Smooth muscle cell (in vitro differentiated cells): ENCODE results near the gene STN1. TPM values are rescaled to one million over a fixed set of nuclear protein-coding genes. Genes with fewer than 3 reads are reported as not detected.

Source experiments
- DNase-seq: peaks from one replicate; lab custom pipeline; 2025; ENCODE audit not compliant: unreplicated experiment; lab: John Stamatoyannopoulos, UW
- H2AFZ ChIP-seq: fragments of 200-600 bp; sonication (generic); 2 replicates; pipeline ENCODE4 v1.6.0; 2016; ENCODE audit warnings: antibody characterized with exemption, low read depth, mild to moderate bottlenecking
- H3F3A ChIP-seq: fragments of 200-600 bp; sonication (generic); 2 replicates; pipeline ENCODE4 v1.6.0; 2017; ENCODE audit warnings: antibody characterized with exemption, low read depth
- H3K27ac ChIP-seq: fragments of 200-600 bp; sonication (generic); 2 replicates; pipeline ENCODE4 v1.5.1; 2016; ENCODE audit warnings: low read depth, mild to moderate bottlenecking
- H3K27me3 ChIP-seq: fragments of 200-600 bp; sonication (generic); 2 replicates; pipeline ENCODE4 v1.6.1; 2016; ENCODE audit warnings: low read depth, mild to moderate bottlenecking
- H3K36me3 ChIP-seq: fragments of 200-600 bp; sonication (generic); 2 replicates; pipeline ENCODE4 v1.5.1; 2016; ENCODE audit warnings: low read depth
- H3K4me1 ChIP-seq: fragments of 200-600 bp; sonication (generic); 2 replicates; pipeline ENCODE4 v1.5.1; 2016; ENCODE audit warnings: low read depth
- H3K4me2 ChIP-seq: fragments of 200-600 bp; sonication (generic); 2 replicates; pipeline ENCODE4 v1.6.0; 2016; ENCODE audit warnings: mild to moderate bottlenecking
- H3K4me3 ChIP-seq: fragments of 200-600 bp; sonication (generic); 2 replicates; pipeline ENCODE4 v1.5.1; 2016; ENCODE audit warnings: mild to moderate bottlenecking
- H3K79me2 ChIP-seq: fragments of 200-600 bp; sonication (generic); 2 replicates; pipeline ENCODE4 v1.6.0; 2016; ENCODE audit warnings: low read depth, mild to moderate bottlenecking
- H3K9ac ChIP-seq: fragments of 200-600 bp; sonication (generic); 2 replicates; pipeline ENCODE4 v1.6.0; 2016; ENCODE audit warnings: low read depth
- H3K9me3 ChIP-seq: fragments of 200-600 bp; sonication (generic); replicated peaks from 2 replicates; pipeline ENCODE4 v1.5.1; 2016; ENCODE audit warnings: low read depth
- H4K20me1 ChIP-seq: fragments of 200-600 bp; sonication (generic); 2 replicates; pipeline ENCODE4 v1.6.0; 2016; ENCODE audit warnings: low read depth
- WGBS: methylation state at CpG from one replicate; pipeline ENCODE4 v1.1.7; 2016; ENCODE audit warnings: low lambda C conversion rate; 5-methylcytosine and 5-hydroxymethylcytosine counted together
- polyA plus RNA-seq: library from polyadenylated mRNA; unstranded; fragments of >200 nt; fragmentation: Nextera tagmentation; extraction: Ambion mirVana; gene quantifications from 2 replicates; pipeline ENCODE4 v1.2.1, GENCODE V29; 2016
- total RNA-seq: library from RNA; depleted of rRNA; stranded (reverse); fragments of >200 nt; gene quantifications from 2 replicates; pipeline ENCODE4 v1.2.3, GENCODE V29; 2014
- TF ChIP-seq, protein P1 (sequence below): fragments of 200-600 bp; sonication (generic); IDR thresholded peaks from 2 replicates; pipeline ENCODE4 v1.5.1; 2017; ENCODE audit warnings: borderline replicate concordance, mild to moderate bottlenecking, antibody characterized with exemption; ENCODE audit not compliant: insufficient read depth, poor library complexity, severe bottlenecking

STN1 gene
- total and polyA plus RNA-seq, 2 experiments from 2014 or later: 34.9 to 38.6 TPM

DNA sequence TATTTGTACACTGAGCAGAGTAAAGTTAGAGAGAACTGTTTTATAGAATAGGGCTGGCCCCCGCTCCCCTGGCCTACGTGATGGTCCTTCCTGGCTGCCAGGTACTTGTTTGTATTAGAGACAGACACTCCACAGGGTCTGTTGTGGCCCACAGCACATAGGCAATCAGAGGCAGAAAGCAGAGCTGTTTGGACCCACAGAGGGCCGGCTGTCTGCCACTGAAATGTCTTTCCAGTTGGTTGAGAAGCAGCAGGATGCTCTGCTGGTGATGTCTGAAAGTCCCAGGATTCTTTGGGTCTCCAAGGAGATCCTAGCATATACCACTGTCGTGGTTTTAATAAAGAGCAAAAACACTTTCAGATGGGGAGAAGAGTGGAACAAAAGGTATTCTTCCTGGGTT, 5.2 kb downstream of the STN1 start:
- TF ChIP-seq, protein P1, sequence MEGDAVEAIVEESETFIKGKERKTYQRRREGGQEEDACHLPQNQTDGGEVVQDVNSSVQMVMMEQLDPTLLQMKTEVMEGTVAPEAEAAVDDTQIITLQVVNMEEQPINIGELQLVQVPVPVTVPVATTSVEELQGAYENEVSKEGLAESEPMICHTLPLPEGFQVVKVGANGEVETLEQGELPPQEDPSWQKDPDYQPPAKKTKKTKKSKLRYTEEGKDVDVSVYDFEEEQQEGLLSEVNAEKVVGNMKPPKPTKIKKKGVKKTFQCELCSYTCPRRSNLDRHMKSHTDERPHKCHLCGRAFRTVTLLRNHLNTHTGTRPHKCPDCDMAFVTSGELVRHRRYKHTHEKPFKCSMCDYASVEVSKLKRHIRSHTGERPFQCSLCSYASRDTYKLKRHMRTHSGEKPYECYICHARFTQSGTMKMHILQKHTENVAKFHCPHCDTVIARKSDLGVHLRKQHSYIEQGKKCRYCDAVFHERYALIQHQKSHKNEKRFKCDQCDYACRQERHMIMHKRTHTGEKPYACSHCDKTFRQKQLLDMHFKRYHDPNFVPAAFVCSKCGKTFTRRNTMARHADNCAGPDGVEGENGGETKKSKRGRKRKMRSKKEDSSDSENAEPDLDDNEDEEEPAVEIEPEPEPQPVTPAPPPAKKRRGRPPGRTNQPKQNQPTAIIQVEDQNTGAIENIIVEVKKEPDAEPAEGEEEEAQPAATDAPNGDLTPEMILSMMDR: no peak
- Histone ChIP-seq H2AFZ (no peak overlapping the region), H3K4me2 (no peak overlapping the region), H3K27ac (no peak overlapping the region), H3K79me2 (peaks cover 9% of the 10 kb centered on the region), H3K4me3 (no peak overlapping the region), H4K20me1 (no peaks in the 10 kb centered on the region), H3F3A (peaks cover 6% of the 10 kb centered on the region), H3K9ac (no peak overlapping the region), H3K36me3 (no peaks in the 10 kb centered on the region), H3K4me1 (peaks cover 18% of the 10 kb centered on the region), H3K27me3 (no peaks in the 10 kb centered on the region), H3K9me3 (no peaks in the 10 kb centered on the region)
- WGBS: 89% methylated on average over 4 of the region's 4 CpGs
- no peak for DNase-seq

- H3K4me1 ChIP-seq: peaks cover 7% of the 10 kb centered on the region
- no peaks in the 10 kb centered on the region for H3K36me3 ChIP-seq
- no peaks in the 10 kb centered on the region for H3K27me3 ChIP-seq
- H3F3A ChIP-seq: peaks cover 6% of the 10 kb centered on the region
- TF ChIP-seq, protein P1: no peak
- no peaks in the 10 kb centered on the region for H3K9me3 ChIP-seq
- DNase-seq: no peak
- H3K4me3 ChIP-seq: no peak overlapping the region
- no peaks in the 10 kb centered on the region for H3K79me2 ChIP-seq
- WGBS: 86% methylated on average over 3 of the region's 3 CpGs
- H2AFZ ChIP-seq: no peak overlapping the region
- no peak overlapping the region for H3K9ac ChIP-seq
- H3K4me2 ChIP-seq: no peak overlapping the region
- H3K27ac ChIP-seq: no peak overlapping the region
- H4K20me1 ChIP-seq: no peaks in the 10 kb centered on the region
Measured at GRCh38 chr10:103911021-103911459, 6.9 kb downstream of the STN1 start.

GRCh38 chr10:103910442-103911012, 7.5 kb downstream of the STN1 start:
- Histone ChIP-seq H4K20me1 (no peaks in the 10 kb centered on the region), H3K4me1 (peaks cover 7% of the 10 kb centered on the region), H3K27ac (no peak overlapping the region), H2AFZ (no peak overlapping the region), H3K9ac (no peak overlapping the region), H3K79me2 (no peaks in the 10 kb centered on the region), H3K9me3 (no peaks in the 10 kb centered on the region), H3F3A (peaks cover 6% of the 10 kb centered on the region), H3K4me3 (no peak overlapping the region), H3K4me2 (no peak overlapping the region), H3K36me3 (no peaks in the 10 kb centered on the region), H3K27me3 (no peaks in the 10 kb centered on the region)
- TF ChIP-seq, protein P1: no peak
- DNase-seq: no peak
- WGBS: 88% methylated on average over 4 of the region's 4 CpGs

GRCh38 chr10:103905441-103905840, 12.5 kb downstream of the STN1 start:
- H3K9me3 ChIP-seq: no peaks in the 10 kb centered on the region
- no peaks in the 10 kb centered on the region for H4K20me1 ChIP-seq
- no peak for DNase-seq
- H3F3A ChIP-seq: peaks cover 6% of the 10 kb centered on the region
- H3K4me1 ChIP-seq: peaks cover 7% of the 10 kb centered on the region
- no peak overlapping the region for H3K4me3 ChIP-seq
- H3K4me2 ChIP-seq: no peak overlapping the region
- WGBS: 92% methylated on average over 4 of the region's 4 CpGs
- no peaks in the 10 kb centered on the region for H3K27me3 ChIP-seq
- H3K9ac ChIP-seq: no peak overlapping the region
- H2AFZ ChIP-seq: no peak overlapping the region
- TF ChIP-seq, protein P1: no peak
- no peaks in the 10 kb centered on the region for H3K79me2 ChIP-seq
- no peaks in the 10 kb centered on the region for H3K36me3 ChIP-seq
- no peak overlapping the region for H3K27ac ChIP-seq
